Right hindlimb (tissue), 1 donor: Measurements from ENCODE around the gene IRF8.

Experiments
- DNase-seq: peaks from one replicate; pipeline ENCODE4 v3.0.0-alpha.2; 2018

The IRF8 gene

GRCh38 chr16:85961988-85962915, 63.3 kb downstream of the IRF8 start:
- no peak for DNase-seq

GRCh38 chr16:85963753-85964285, 64.9 kb downstream of the IRF8 start:
- peak; percentile 82 for DNase-seq

DNA sequence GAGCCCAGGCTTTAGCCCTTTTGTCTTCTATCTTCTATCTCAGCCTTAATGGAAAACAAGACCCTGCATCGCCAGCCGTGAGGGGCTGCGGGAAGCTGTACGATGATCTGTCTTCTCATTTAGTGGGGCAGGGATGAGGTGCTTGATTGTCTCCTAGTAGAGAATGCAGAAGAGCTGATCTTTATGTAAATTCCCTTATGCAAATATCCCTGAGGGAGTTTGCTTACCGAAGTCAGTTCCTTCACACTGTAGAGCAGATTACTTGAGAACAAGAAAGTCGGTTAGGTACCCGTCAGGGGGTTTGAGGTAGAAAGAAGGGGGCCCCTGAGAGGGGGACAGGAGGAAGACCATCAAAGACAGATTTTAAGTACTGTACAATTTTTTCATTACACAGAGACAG, 66.2 kb downstream of the IRF8 start:
- DNase-seq, result no peak

- DNase-seq, result no peak
Observed at GRCh38 chr16:85967111-85967510, 68.1 kb downstream of the IRF8 start.

GRCh38 chr16:85968041-85968920, 69.3 kb downstream of the IRF8 start:
- no peak for DNase-seq

- no peak for DNase-seq
Observed at GRCh38 chr16:85969159-85969558, 70.2 kb downstream of the IRF8 start.

- no peak for DNase-seq
Observed at GRCh38 chr16:85969591-85969990, 70.6 kb downstream of the IRF8 start.

GRCh38 chr16:85970016-85970733, 71.2 kb downstream of the IRF8 start:
- no peak for DNase-seq

DNA sequence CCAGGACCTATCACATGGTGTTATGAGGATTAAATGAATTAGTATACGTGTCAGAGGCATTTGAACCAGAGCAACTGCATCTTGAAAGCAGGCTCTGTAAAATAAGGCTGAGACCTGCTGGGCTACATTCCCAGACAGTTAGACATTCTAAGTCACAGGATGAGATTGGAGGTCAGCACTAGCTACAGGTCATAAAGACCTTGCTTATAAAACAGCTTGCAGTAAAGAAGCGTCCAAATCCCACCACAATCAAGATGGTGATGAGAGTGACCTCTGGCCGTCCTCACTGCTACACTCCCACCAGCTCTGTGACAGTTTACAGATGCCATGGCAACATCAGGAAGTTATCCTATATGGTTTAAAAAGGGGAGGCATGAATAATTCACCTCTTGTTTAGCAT, 71.8 kb downstream of the IRF8 start:
- no peak for DNase-seq
